ENCODE measurements around the gene PDIA6.

DNA sequence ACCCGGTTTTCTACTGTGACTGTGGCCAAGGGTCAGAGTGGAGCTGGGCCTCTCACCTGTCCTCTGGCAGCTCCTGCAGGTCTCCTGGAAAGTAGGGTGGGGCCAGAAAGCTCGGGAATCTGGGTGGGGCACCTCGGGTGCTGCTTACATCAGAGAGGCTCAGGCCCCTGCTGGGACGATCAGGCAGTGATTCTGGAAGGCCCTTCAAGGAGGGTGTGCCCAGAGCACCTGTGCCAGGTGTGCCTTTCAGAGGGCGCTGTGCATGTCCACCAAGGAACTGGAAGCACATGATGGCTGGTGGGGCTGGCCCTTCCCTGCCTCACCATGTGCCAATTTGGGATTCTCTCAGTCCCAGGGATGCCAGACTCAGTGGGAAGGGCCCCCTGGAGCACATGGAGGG is 47.1 kb downstream of the PDIA6 start:
- TF ChIP-seq, protein P1, sequence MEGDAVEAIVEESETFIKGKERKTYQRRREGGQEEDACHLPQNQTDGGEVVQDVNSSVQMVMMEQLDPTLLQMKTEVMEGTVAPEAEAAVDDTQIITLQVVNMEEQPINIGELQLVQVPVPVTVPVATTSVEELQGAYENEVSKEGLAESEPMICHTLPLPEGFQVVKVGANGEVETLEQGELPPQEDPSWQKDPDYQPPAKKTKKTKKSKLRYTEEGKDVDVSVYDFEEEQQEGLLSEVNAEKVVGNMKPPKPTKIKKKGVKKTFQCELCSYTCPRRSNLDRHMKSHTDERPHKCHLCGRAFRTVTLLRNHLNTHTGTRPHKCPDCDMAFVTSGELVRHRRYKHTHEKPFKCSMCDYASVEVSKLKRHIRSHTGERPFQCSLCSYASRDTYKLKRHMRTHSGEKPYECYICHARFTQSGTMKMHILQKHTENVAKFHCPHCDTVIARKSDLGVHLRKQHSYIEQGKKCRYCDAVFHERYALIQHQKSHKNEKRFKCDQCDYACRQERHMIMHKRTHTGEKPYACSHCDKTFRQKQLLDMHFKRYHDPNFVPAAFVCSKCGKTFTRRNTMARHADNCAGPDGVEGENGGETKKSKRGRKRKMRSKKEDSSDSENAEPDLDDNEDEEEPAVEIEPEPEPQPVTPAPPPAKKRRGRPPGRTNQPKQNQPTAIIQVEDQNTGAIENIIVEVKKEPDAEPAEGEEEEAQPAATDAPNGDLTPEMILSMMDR (IDR thresholded peaks at IDR 0.05; ENCODE audit: insufficient read depth, low read depth, low read length): no peak
- no peak for TF ChIP-seq EZH2 (IDR thresholded peaks at IDR 0.05; ENCODE audit: insufficient read depth, low read length)

Measured in astrocyte (in vitro differentiated cells and primary cell).